ENCODE results near the gene DNAJC2.
A peak's percentile ranks its signal among the peaks of the same experiment; 100 is the strongest.
"Not testable (repeated sequence)": the region's sequence is repeated elsewhere in the genome, so short reads cannot be mapped to it uniquely, and the experiment has no call there.

The DNAJC2 gene

DNA sequence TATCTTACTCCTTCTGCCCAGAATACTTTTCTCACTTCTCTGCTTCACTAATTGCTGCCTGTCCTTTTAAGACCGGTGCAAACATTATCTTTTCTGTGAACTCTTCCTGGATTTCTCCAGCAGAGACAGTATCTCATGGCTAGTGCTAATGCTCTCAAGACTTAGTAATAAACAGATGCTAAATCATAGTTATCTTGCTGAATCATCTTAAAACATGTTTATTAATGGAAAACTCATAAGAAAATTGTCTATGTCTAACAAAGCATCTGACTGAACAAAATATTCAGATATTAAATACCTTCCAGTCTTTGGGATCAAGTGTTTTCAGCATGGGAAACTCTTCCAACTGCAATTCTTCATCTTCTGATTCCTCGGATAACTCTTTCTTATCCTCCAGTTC lies 3.1 kb downstream of the DNAJC2 start:
- DNase-seq = no peak

DNA sequence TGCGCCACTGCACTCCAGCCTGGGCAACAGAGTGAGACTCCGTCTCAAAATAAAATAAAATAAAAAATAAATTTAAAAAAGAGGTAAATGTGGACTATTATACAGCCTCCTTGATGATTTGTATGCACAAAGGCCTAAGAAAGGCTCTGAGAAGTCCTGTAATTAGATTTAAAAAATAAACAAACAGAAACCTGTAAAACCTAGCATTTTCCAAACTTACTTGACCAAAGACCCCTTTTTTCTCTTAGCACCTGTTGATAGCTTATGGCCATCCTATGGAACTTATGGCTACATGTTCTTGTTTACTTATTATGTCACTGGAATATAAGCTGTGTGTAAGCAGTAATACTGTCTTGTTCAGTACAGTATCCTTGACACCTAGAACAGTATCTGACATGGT lies 5.7 kb downstream of the DNAJC2 start:
- DNase-seq = no peak

DNA sequence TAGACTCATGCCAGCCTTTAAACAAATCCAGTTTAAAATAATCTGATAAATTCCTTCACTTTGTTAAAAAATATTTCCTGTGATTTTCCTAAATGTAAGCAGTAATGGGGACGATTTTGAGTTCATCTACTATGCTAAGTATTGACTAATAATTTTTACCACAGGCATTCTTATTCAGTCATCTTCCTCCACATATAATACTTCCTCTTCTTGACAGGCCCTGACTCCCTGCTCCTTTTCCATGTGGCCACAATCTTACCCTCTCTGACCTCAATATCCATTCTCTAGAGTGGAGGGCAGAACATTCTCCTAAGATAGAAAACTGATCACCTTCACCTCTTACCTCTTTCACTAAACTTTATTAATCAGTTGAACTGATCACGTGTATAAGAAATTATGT lies 7.8 kb downstream of the DNAJC2 start:
- DNase-seq = no peak

DNA sequence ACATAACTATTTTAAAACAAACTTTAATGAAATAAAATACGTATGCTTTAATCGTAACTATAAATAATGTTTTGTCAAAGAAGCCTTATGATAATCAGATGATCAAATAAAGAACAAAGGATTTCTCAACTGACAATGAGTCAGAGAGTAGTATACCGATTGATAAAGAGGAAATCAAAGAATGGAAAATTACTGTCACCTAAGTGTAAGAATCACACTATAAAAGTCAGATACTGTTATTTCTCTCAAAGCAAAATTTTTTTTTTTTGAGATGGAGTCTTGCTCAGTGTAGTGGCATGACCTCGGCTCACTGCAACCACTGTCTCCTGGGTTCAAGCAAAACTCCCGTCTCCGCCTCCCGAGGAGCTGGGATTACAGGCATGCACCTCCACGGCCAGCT lies 18.8 kb downstream of the DNAJC2 start:
- DNase-seq = no peak

GRCh38 chr7:103317009-103317408 lies 27.6 kb downstream of the DNAJC2 start:
- no peak for DNase-seq

DNA sequence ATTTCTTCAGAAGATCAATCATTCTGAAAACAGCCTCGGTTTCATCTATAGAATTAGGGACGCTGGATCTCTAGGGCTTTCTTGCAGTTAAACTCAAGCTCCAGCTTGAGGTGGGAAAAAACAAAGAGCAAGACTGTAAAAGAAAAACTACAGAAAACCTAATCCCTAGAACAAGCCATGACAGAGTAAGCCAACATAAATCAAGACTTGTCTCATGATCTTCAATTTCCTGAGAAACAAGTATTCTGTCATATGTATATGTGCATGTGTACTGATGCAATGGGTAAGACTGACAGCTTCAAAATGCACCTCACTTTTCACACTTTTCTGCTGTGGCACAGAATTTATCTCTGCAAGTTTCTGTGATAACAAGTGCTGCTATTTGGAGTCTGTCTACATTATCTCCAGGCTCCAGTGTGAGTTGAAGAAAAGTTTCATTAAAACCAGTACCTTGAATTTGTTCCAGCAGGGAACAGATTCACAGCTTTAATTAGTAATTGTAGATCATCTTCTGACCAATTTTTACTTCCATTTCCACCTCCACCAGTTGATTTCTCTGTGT lies 28.1 kb downstream of the DNAJC2 start:
- no peak for DNase-seq

DNA sequence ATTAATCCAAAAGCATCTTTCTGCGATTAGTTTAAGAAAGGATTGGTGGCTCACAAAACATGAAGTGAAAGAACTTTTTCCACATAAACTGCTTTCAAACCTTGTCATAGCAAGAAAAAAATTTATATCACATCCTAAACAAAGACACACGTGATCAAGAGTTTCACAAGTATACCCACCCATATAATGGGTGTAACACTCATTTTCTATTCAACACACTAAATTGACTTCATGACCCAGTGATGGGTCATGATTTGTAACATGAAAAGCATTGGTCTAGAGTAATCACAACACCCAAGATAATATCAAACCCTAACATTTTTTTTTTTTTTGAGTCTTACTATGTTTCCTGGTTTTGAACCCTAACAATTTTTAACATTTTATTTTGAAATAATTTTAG lies 29.7 kb downstream of the DNAJC2 start:
- DNase-seq = no peak

- no peak for DNase-seq
Observed at GRCh38 chr7:103307503-103308231, 36.9 kb downstream of the DNAJC2 start.

GRCh38 chr7:103301441-103301840 lies 43.1 kb downstream of the DNAJC2 start:
- DNase-seq = no peak

DNA sequence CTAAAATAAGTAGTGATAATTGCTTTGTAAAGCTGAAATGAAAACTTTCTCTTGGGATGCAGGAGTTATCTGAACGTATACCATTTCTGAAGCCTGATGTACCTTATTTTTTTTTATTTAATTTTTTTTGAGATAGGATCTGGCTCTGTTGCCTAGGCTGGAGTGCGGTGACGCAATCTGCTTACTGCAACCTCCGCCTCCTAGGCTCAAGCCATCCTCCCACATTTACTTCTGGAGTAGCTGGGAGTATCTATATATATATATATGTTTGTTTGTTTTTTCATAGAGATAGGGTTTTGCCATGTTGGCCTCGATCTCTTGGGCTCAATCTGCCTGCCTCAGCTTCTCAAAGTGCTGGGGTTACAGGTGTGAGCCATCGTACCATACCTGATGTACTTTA lies 44.9 kb downstream of the DNAJC2 start:
- no peak for DNase-seq

DNA sequence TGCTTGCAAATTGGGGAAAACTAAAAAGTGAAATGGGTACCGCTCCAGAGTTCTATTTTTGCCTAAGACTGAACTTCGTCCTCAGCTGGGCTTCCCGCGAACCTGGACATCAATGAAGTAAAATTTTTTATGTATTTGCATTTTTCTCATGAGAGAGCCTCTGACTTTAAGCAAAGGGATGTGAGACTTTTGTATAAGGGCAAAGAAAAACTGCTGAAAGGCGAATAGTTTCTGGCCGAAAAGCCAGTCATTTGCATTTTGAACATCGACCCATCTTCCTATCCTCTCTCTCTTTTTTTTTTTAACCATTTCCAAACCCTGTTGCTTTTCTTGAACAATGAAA lies 46.8 kb downstream of the DNAJC2 start:
- no peak for DNase-seq

DNA sequence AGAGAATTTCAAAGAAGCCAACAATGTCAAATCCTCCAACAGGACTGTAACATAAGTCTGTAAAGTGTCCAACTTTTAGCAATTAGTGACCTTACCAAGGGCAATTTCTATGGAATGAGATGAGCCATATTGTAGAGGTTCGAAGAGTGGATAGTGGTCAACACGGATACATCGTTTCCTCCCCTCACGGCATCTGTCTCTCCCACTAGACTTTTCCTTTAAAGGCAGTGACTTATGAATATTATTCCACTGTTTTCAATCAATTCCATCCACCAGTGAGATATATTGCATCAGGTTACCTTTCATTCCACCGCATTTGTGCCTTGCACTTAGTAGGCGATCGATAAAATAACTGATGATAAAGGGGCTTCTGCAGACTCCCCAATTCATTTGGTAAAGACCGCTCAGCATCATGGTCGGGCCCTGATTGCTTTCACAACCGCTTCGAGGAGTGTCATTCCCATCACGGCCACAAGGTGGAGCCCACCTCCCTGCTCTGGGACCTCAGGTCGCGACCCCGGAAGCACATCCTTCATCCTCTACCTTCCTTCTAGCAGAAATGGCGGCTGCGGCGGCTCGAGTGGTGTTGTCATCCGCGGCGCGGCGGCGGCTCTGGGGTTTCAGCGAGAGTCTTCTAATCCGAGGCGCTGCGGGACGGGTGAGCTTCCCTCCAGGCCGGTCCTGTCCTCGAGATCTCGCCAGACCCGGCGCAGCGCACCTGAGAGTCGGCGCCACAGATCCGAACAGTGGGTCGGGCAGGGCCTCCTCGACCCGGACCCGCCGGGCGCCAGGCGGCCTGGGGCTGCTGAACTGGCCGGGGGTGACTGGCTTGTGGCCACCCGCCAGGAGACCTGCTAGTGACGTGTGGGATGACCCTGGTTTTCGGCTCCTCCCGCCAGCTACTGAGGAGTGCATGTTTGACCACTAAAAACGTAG lies 47.4 kb downstream of the DNAJC2 start, which contains the start of gene PMPCB:
PMPCB (plus strand) TSS at position 535 of the 936 bp plus-strand sequence; CDS start at position 560, 25 bp downstream.
- DNase-seq = peak; percentile 83

DNA sequence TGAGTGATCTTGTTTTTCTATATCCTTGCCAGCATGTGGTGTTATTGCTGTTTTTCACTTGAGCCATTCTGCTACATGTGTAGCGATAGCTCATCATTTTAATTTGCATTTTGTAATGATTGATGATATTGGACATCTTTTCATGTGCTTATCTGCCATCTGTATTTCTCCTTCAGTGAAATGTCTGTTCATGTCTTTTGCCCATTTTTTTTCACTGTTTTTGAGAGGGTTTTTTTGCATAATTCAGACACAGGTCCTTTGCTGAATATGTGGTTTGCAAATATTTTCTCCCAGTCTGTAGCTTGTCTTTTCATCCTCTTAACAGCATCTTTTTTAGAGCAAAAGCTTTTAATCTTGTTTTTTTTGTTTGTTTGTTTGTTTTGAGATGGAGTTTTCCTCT lies 51.0 kb downstream of the DNAJC2 start:
- DNase-seq = no peak

DNA sequence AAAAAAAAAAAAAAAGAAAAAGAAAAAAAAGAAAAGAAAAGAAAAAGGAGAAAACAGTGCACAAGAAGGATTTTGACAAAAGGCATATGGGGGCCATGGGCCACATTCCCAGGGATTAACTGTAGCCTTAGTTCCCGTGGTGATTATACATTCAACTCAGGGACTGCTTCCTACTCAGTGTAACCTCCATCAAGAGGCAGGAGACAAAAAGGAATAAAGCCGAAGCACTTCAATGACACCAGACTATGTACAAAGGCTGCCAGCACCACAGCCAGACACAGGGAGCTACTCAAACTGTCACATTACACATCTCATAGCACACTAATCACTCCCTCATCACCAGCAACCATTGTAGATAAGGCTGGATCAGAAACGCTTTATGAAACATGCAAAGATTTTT lies 52.4 kb downstream of the DNAJC2 start:
- no peak for DNase-seq

DNA sequence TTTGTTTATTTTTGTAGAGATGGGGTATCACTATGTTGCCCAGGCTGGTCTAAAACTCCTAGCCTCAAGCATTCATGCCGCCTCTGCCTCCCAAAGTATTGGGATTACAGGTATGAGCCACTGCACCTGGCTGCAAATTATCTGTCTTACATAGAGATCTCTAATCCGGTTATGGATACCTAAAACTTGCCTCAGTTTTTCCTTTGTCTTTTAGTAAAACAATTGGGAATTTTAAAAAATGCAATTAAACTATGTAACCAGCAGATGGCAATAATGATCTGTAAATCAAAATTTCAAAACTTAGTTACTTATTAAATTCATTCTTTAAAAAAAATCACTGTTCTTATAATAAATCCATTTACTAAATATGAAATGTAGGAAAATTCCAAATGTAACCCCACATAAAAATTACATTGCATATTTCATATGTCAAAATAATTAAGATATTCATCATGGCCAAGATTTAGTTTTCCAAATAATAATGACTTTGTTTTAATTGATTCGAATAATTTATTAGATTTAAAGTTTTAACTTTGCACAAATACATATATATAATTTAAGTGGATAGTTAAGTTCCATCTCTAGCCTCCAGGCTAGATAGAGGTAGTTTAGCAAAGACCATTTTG lies 61.7 kb downstream of the DNAJC2 start:
- not testable (repeated sequence) for DNase-seq

- not testable (repeated sequence) for DNase-seq
Observed at GRCh38 chr7:103280803-103281155, 63.8 kb downstream of the DNAJC2 start.

- peak; percentile 64 for DNase-seq
Observed at GRCh38 chr7:103279963-103280802, 64.4 kb downstream of the DNAJC2 start.

DNA sequence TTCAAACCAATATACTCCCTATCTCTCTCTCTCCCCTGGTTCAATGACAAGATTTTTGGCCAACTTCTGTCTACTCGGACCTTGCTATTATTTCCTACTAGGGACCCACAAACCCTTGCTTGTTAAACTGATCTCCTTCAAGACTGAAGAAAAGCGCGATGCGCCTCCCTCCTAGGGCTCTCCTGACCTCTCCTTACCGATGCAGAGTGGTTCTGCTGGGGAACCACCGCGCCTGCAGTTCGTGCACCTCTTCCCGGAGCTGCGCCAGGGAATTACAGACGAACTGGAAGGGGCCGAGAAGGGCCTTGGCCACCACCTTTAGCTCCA lies 65.0 kb downstream of the DNAJC2 start:
- DNase-seq = peak; percentile 9

DNA sequence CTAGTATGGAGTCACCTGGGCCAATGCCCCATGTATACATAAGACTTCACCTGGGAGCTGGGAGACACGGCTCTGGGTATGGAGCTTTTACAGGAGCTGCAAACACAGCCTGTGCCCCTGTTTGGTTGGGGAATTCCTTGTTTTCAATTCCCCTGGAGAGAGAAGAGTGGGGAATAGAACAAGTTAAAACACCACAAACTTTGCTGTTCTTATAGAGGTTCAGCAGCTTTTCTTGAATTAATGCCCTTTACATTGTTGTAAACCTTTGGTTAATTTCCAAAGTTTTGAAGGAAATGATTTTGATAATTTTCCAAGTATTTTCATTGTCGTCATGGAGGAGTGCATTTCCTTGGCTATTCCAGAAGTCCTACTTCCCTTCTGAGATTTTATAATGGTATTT lies 66.4 kb downstream of the DNAJC2 start:
- not testable (repeated sequence) for DNase-seq

DNA sequence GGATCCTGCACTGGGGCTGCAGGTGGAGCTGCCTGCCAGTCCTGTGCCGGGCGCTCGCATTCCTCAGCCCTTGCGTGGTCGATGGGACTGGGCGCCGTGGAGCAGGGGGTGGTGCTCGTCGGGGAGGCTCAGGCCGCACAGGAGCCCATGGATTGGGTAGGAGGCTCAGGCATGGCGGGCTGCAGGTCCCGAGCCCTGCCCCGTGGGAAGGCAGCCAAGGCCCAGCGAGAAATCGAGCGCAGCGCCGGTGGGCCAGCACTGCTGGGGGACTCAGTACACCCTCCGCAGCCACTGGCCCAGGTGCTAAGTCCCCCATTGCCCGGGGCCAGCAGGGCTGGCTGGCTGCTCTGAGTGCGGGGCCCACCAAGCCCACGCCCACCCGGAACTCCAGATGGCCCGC lies 69.7 kb downstream of the DNAJC2 start:
- DNase-seq = not testable (repeated sequence)

DNA sequence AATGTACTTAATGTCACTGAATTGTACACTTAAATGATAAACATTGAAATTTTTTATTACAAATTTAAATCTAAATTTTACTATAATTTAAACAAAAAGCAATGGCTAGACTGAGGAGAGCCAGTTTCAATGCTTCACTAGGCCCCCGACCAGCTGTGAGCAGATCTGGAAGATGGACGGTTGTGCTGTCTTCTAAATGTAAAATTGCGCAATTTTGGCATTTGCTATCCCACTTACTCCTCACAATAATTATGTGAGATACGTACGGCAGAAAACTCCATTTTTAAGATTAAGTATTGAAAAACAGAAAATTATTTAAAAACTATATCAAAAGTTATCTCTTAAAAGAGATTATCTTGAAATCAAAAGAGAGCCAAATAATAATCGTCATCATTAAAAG lies 71.2 kb downstream of the DNAJC2 start:
- DNase-seq = not testable (repeated sequence)

DNA sequence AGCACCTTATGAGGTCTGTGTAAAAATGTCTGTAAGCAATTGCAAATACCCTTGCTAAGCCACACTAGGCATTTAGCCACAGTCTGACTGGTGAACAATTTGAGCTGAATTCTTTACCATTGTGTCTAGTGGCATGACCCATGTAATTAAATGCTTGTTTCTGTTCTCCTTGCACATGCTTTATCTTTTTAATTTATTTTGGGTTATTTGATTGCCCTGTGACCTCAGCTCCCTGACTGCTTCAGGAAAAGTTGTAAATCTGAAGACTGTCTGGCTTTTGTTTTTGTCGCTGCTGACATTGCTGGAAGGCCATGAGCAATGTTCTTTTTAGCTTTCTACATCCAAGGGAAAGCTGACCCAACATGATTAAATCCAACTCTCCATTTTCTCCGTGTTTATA lies 78.3 kb downstream of the DNAJC2 start:
- not testable (repeated sequence) for DNase-seq

DNA sequence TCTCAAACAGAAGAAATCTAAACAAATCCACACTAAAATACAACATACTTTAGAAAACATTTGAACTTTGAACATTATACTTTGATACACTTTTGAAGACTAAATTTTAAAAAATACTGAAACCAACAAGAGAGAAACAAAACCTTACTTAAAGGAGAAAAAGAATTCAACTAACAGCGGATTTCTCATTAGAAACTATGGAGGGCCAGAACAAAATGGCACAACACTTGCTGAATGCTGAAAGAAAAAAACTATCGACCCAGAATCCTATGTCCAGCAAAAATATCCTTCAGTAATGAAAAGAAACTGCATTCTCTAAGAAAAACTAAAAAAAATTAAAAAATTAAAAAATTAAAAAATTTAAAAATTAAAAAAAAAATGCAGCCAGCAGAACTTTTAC lies 80.5 kb downstream of the DNAJC2 start:
- not testable (repeated sequence) for DNase-seq
